NCI-H526 treated with DMSO at 0.1 percent for 48 hours (cell line): ENCODE measurements around the gene SF3B6.

Experiments
- DNase-seq: peaks from one replicate; lab custom pipeline; 2025; lab: John Stamatoyannopoulos, UW

Gene SF3B6

DNA sequence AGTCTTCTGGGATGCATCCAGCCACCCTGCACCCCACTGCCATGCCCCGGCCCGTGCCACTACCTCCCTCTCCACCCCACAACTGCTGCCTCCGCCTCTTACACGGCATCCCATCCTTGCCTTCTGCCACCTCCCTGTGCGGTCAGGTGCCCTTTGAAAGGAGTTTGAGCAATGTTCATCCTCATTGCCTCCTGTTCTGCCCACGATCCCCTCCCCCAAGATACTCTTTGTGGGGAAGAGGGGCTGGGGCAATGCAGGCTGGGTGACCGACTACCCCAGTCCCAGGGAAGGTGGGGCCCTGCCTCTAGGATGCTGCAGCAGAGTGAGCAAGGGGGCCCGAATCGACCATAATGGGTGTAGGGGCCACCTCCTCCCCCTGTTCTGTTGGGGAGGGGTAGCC lies 57.9 kb downstream of the SF3B6 start:
- no peak for DNase-seq

- no peak for DNase-seq
These were observed 58.4 kb downstream of the SF3B6 start for GRCh38 chr2:24017711-24018110.
